Eye (tissue), 1 donor: ENCODE measurements around the gene TMBIM4.
"Not testable (repeated sequence)": the region's sequence is repeated elsewhere in the genome, so short reads cannot be mapped to it uniquely, and the experiment has no call there.

Source experiments
- DNase-seq: peaks from one replicate; pipeline ENCODE4 v3.0.0-alpha.2; 2015

The TMBIM4 gene

GRCh38 chr12:66169221-66170170, at the start of gene TMBIM4:
Gene TMBIM4, minus strand, starts transcription at chr12:66169996. Its CDS starts 45 bp downstream, at chr12:66169951.
- DNase-seq = peak; percentile 97

- DNase-seq = no peak
These were observed 47.6 kb upstream of the TMBIM4 start for GRCh38 chr12:66217342-66217917.

GRCh38 chr12:66213011-66213410, 43.2 kb upstream of the TMBIM4 start:
- DNase-seq = not testable (repeated sequence)

GRCh38 chr12:66211573-66211972, 41.8 kb upstream of the TMBIM4 start:
- DNase-seq = not testable (repeated sequence)

- DNase-seq = no peak
These were observed 41.0 kb upstream of the TMBIM4 start for GRCh38 chr12:66210840-66211239.

GRCh38 chr12:66206141-66206540, 36.3 kb upstream of the TMBIM4 start:
- no peak for DNase-seq

- DNase-seq = no peak
These were observed 34.0 kb upstream of the TMBIM4 start for GRCh38 chr12:66203820-66204219.

- DNase-seq = no peak
These were observed 30.2 kb upstream of the TMBIM4 start for GRCh38 chr12:66199831-66200509.

GRCh38 chr12:66199141-66199540, 29.3 kb upstream of the TMBIM4 start:
- DNase-seq = no peak

GRCh38 chr12:66197495-66197921, 27.7 kb upstream of the TMBIM4 start:
- DNase-seq = peak; percentile 7

GRCh38 chr12:66196806-66197205, 27.0 kb upstream of the TMBIM4 start:
- DNase-seq = no peak

- DNase-seq = no peak
These were observed 25.4 kb upstream of the TMBIM4 start for GRCh38 chr12:66195242-66195641.

GRCh38 chr12:66194122-66194521, 24.3 kb upstream of the TMBIM4 start:
- no peak for DNase-seq

GRCh38 chr12:66191547-66192126, 21.8 kb upstream of the TMBIM4 start:
- no peak for DNase-seq

GRCh38 chr12:66190519-66191370, 20.9 kb upstream of the TMBIM4 start:
- DNase-seq = peak; percentile 16

GRCh38 chr12:66189889-66190288, 20.1 kb upstream of the TMBIM4 start:
- DNase-seq = no peak

GRCh38 chr12:66189486-66189843, 19.7 kb upstream of the TMBIM4 start:
- DNase-seq = no peak

GRCh38 chr12:66188584-66189485, 19.0 kb upstream of the TMBIM4 start, which contains the start of gene IRAK3:
Gene IRAK3, plus strand, starts transcription at chr12:66189214. Its CDS starts 86 bp downstream, at chr12:66189300.
- peak; percentile 77 for DNase-seq

GRCh38 chr12:66187821-66188220, 18.0 kb upstream of the TMBIM4 start:
- DNase-seq = no peak

- DNase-seq = no peak
These were observed 17.2 kb upstream of the TMBIM4 start for GRCh38 chr12:66187036-66187435.

GRCh38 chr12:66184822-66185221, 15.0 kb upstream of the TMBIM4 start:
- not testable (repeated sequence) for DNase-seq
